ENCODE data around the gene GFRA1. TPM values are rescaled to one million over a fixed set of nuclear protein-coding genes. Genes with fewer than 3 reads are reported as not detected.

Gene GFRA1
- polyA plus RNA-seq, 2 of the 4 experiments (the other 2 are of a cell fraction), result 4.0 to 9.5 TPM

GRCh38 chr10:116044801-116045248 is 228.2 kb downstream of the GFRA1 start:
- Histone ChIP-seq H3K27ac (no peak overlapping the region; a peak in 1 of 6 replicates), H3K4me2 (no peak overlapping the region), H3K4me3 (no peak overlapping the region), H3K9me3 (peaks cover 3% of the 10 kb centered on the region; the same call in 1 of the 3 replicates), H3K4me1 (0 out of 3 replicates have a peak, but pooled peaks cover 5% of the 10 kb centered on the region)
- ChIA-PET CTCF (no interaction called here), POLR2A (no interaction called here)
- TF ChIP-seq EP300 (IDR thresholded peaks at IDR 0.05) (no peak), NFE2L2 (conservative IDR thresholded peaks at IDR 0.05; ENCODE audit: low read length) (no peak), CBX2 (IDR thresholded peaks at IDR 0.05; ENCODE audit: borderline replicate concordance, low read depth) (no peak), KDM1A (IDR thresholded peaks at IDR 0.05; ENCODE audit: low read depth) (no peak), CEBPB (IDR thresholded peaks at IDR 0.05) (no peak), HEYL (CRISPR knock-in tag; IDR thresholded peaks at IDR 0.05) (no peak), EHF (CRISPR knock-in tag; IDR thresholded peaks at IDR 0.05) (no peak), PBX3 (IDR thresholded peaks at IDR 0.05) (no peak), NPAS2 (CRISPR knock-in tag; IDR thresholded peaks at IDR 0.05; ENCODE audit: borderline replicate concordance) (no peak), HDAC2 (IDR thresholded peaks at IDR 0.05) (no peak), KDM5A (IDR thresholded peaks at IDR 0.05) (no peak), CHD4 (IDR thresholded peaks at IDR 0.05; ENCODE audit: borderline replicate concordance) (no peak), HOXA7 (CRISPR knock-in tag; IDR thresholded peaks at IDR 0.05) (no peak)
- no peak for DNase-seq (ENCODE audit: low read depth in 1 of 2, low spot score in 1 of 2)
- no peak for FAIRE-seq
- no peak; a peak in 2 of 6 replicates for ATAC-seq
- 36% methylated on average over 3 of the region's 3 CpGs for WGBS (ENCODE audit: missing lambda C conversion rate)

- FAIRE-seq (no peak), DNase-seq (ENCODE audit: low read depth in 1 of 2, low spot score in 1 of 2) (no peak), ATAC-seq (no peak)
- WGBS (ENCODE audit: missing lambda C conversion rate), result 66% methylated on average over 8 of the region's 8 CpGs
- H3K4me2 ChIP-seq, result no peak overlapping the region
- H3K9me3 ChIP-seq, result peaks cover 3% of the 10 kb centered on the region; the same call in 1 of the 3 replicates
- no peak overlapping the region for H3K4me3 ChIP-seq
- ChIA-PET CTCF (no interaction called here), POLR2A (no interaction called here)
- 0 out of 3 replicates have a peak, but pooled peaks cover 5% of the 10 kb centered on the region for H3K4me1 ChIP-seq
- H3K27ac ChIP-seq, result no peak overlapping the region; a peak in 1 of 6 replicates
- no peak for TF ChIP-seq POLR2A (IDR thresholded peaks at IDR 0.05; ENCODE audit: low read length)
- TF ChIP-seq CHD4 (IDR thresholded peaks at IDR 0.05; ENCODE audit: borderline replicate concordance), result no peak
- TF ChIP-seq SREBF2 (IDR thresholded peaks at IDR 0.05), result no peak
- TF ChIP-seq FOXS1 (CRISPR knock-in tag; IDR thresholded peaks at IDR 0.05), result no peak
- TF ChIP-seq FOSB (CRISPR knock-in tag; IDR thresholded peaks at IDR 0.05), result no peak
- TF ChIP-seq JUNB (IDR thresholded peaks at IDR 0.05), result no peak
- no peak for TF ChIP-seq MYC (IDR thresholded peaks at IDR 0.05; ENCODE audit: borderline replicate concordance, low read length)
- no peak for TF ChIP-seq ESRRA (IDR thresholded peaks at IDR 0.05; ENCODE audit: borderline replicate concordance, low read length)
- TF ChIP-seq KDM5A (IDR thresholded peaks at IDR 0.05), result no peak
- no peak for TF ChIP-seq FOSL2 (IDR thresholded peaks at IDR 0.05)
- no peak for TF ChIP-seq FOSL2 (CRISPR knock-in tag; IDR thresholded peaks at IDR 0.05)
- TF ChIP-seq EP300 (IDR thresholded peaks at IDR 0.05), result no peak
These were observed 229.1 kb downstream of the GFRA1 start for GRCh38 chr10:116043861-116044260.

GRCh38 chr10:116043304-116043703 is 229.7 kb downstream of the GFRA1 start:
- no peak for TF ChIP-seq JUNB (IDR thresholded peaks at IDR 0.05)
- no peak for TF ChIP-seq HEYL (CRISPR knock-in tag; IDR thresholded peaks at IDR 0.05)
- TF ChIP-seq ZNF302 (CRISPR knock-in tag; IDR thresholded peaks at IDR 0.05), result no peak
- TF ChIP-seq ZSCAN20 (CRISPR knock-in tag; IDR thresholded peaks at IDR 0.05), result no peak
- TF ChIP-seq BCL3 (IDR thresholded peaks at IDR 0.05), result no peak
- ATAC-seq (no peak), FAIRE-seq (no peak), DNase-seq (ENCODE audit: low read depth in 1 of 2, low spot score in 1 of 2) (no peak)
- Histone ChIP-seq H3K27ac (no peak overlapping the region), H3K4me1 (peaks cover 6% of the 10 kb centered on the region; the same call in 1 of the 3 replicates), H3K4me2 (no peak overlapping the region), H3K9me3 (peaks cover 3% of the 10 kb centered on the region; the same call in 1 of the 3 replicates), H3K4me3 (no peak overlapping the region)
- ChIA-PET POLR2A (no interaction called here), CTCF (no interaction called here)
- WGBS (ENCODE audit: missing lambda C conversion rate), result 48% methylated on average over 3 of the region's 3 CpGs
